ENCODE results near the gene ASIC2. TPM values are rescaled to one million over a fixed set of nuclear protein-coding genes. Genes with fewer than 3 reads are reported as not detected.

The ASIC2 gene
- total RNA-seq, 1 experiment from 2014 or later = 0.74 TPM

DNA sequence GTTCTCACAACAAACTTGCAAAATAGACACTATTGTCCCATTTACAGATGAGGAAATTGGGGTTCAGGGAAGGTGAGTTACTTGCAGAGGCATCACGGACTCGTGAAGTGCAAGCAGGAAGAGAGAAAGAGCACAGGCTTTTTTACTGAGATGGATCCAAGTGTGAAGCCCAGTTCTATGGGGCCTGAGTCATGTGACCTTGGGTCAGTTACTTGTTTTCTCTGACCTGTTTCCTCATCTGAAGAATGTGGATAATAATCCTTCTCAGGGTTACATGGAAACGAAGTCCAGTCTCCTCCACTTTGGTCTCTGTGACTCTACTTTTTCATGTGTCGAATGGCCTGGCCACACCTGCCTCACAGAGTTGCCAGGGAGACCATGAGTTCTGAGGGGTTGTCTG is 167.0 kb downstream of the ASIC2 start:
- Histone ChIP-seq H2AK5ac (ENCODE audit: insufficient read length, low read length) (no peak overlapping the region), H2AFZ (ENCODE audit: low read length) (no peak overlapping the region)

More for the DNA sequence above, 167.0 kb downstream of the ASIC2 start:
- no peak overlapping the region for H3K18ac ChIP-seq (ENCODE audit: insufficient read length, low read depth, low read length)
- H3K9ac ChIP-seq (ENCODE audit: extremely low read depth, insufficient read length, low read length) = no peak overlapping the region
- no peaks in the 10 kb centered on the region for H3K4me1 ChIP-seq (ENCODE audit: insufficient read depth, low read length)
- H3T11ph ChIP-seq (ENCODE audit: low read length) = no peak overlapping the region
- H4K91ac ChIP-seq (ENCODE audit: insufficient read length, low read depth, low read length) = no peak overlapping the region
- DNase-seq = no peak
- H3K79me1 ChIP-seq (ENCODE audit: insufficient read depth, low read depth, low read length, poor library complexity, severe bottlenecking) = no peaks in the 10 kb centered on the region
- H3K27me3 ChIP-seq (ENCODE audit: insufficient read depth, low read length) = no peaks in the 10 kb centered on the region
- no peak overlapping the region for H3K23ac ChIP-seq (ENCODE audit: insufficient read length, low read depth, low read length)
- no peak overlapping the region for H3K4me2 ChIP-seq (ENCODE audit: insufficient read depth, insufficient read length, low read length)
- H4K20me1 ChIP-seq (ENCODE audit: control insufficient read depth, insufficient read depth, insufficient read length) = no peaks in the 10 kb centered on the region
- no peak overlapping the region for H2BK120ac ChIP-seq (ENCODE audit: low read depth, low read length, poor library complexity, severe bottlenecking)
- Mint-ChIP-seq H3K9me3 (no peaks in the 10 kb centered on the region), H3K27ac (no peak overlapping the region), H3K36me3 (ENCODE audit: insufficient read depth in 1 of 3, low read depth in 3 of 3) (no peaks in the 10 kb centered on the region), H3K4me1 (peaks cover 4 to 8% of the 10 kb centered on the region in 2 experiments; a peak in 2 of 4 replicates), H3K27me3 (ENCODE audit: low read depth) (peaks cover 24% of the 10 kb centered on the region), H3K4me3 (no peak overlapping the region)
- H2BK20ac ChIP-seq (ENCODE audit: low read depth, low read length, poor library complexity, severe bottlenecking) = no peak overlapping the region
- H3K56ac ChIP-seq (ENCODE audit: insufficient read length, low read depth, low read length) = no peak overlapping the region
- H3K4ac ChIP-seq (ENCODE audit: low read depth, low read length) = no peak overlapping the region
- no peak overlapping the region for H3K27ac ChIP-seq (ENCODE audit: insufficient read length, low read depth, low read length)
- no peak overlapping the region for H4K8ac ChIP-seq (replicated peaks; ENCODE audit: insufficient read length, low read depth, low read length)
- no peaks in the 10 kb centered on the region for H3K9me3 ChIP-seq (ENCODE audit: control insufficient read depth, low read depth, low read length)
- H3K23me2 ChIP-seq (ENCODE audit: insufficient read length, low read depth, low read length, poor library complexity, severe bottlenecking) = no peaks in the 10 kb centered on the region
- no CpG with 5 or more reads among the region's 4 CpGs for WGBS (ENCODE audit: extremely low coverage, insufficient read length, low lambda C conversion rate)
- no peak overlapping the region for H3K14ac ChIP-seq (ENCODE audit: insufficient read depth, low read length)
- H4K5ac ChIP-seq (ENCODE audit: insufficient read length, low read depth, low read length) = no peak overlapping the region
- H2BK15ac ChIP-seq (ENCODE audit: low read depth, low read length) = no peak overlapping the region
- H3K79me2 ChIP-seq (ENCODE audit: insufficient read depth, low read length) = no peaks in the 10 kb centered on the region
- H2BK12ac ChIP-seq (ENCODE audit: insufficient read length, low read depth, low read length) = no peak overlapping the region
- no peak overlapping the region for H2BK5ac ChIP-seq (ENCODE audit: insufficient read length, low read length)
- TF ChIP-seq, protein P1, sequence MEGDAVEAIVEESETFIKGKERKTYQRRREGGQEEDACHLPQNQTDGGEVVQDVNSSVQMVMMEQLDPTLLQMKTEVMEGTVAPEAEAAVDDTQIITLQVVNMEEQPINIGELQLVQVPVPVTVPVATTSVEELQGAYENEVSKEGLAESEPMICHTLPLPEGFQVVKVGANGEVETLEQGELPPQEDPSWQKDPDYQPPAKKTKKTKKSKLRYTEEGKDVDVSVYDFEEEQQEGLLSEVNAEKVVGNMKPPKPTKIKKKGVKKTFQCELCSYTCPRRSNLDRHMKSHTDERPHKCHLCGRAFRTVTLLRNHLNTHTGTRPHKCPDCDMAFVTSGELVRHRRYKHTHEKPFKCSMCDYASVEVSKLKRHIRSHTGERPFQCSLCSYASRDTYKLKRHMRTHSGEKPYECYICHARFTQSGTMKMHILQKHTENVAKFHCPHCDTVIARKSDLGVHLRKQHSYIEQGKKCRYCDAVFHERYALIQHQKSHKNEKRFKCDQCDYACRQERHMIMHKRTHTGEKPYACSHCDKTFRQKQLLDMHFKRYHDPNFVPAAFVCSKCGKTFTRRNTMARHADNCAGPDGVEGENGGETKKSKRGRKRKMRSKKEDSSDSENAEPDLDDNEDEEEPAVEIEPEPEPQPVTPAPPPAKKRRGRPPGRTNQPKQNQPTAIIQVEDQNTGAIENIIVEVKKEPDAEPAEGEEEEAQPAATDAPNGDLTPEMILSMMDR (conservative IDR thresholded peaks at IDR 0.05) = no peak

Measured in H9 (cell line).